ENCODE results near the gene TEX36. TPM values are rescaled to one million over a fixed set of nuclear protein-coding genes. Genes with fewer than 3 reads are reported as not detected.

Gene TEX36
- total RNA-seq, 2 donors from 2014 or later = not detected

GRCh38 chr10:125646311-125646710 lies 36.7 kb downstream of the TEX36 start:
- no peaks in the 10 kb centered on the region for H3K4me1 ChIP-seq (replicated peaks)
- no peaks in the 10 kb centered on the region for H3K36me3 ChIP-seq
- TF ChIP-seq POLR2AphosphoS5 (IDR thresholded peaks at IDR 0.05) = no peak
- no peak for TF ChIP-seq CTCF (IDR thresholded peaks at IDR 0.05)
- TF ChIP-seq POLR2A (IDR thresholded peaks at IDR 0.05) = no peak
- H3K27ac ChIP-seq = no peak overlapping the region
- H3K27me3 ChIP-seq (replicated peaks; ENCODE audit: insufficient read depth) = no peaks in the 10 kb centered on the region
- H3K4me3 ChIP-seq = no peak overlapping the region
- WGBS = 48% methylated on average over 1 of the region's 1 CpG
- H3K9me3 ChIP-seq = no peaks in the 10 kb centered on the region
- no peak for DNase-seq (ENCODE audit: low spot score)
- intact Hi-C loops (cut with DNase I) = no loop called here

GRCh38 chr10:125641398-125641797 lies 41.6 kb downstream of the TEX36 start:
- TF ChIP-seq CTCF (IDR thresholded peaks at IDR 0.05) (no peak), POLR2AphosphoS5 (IDR thresholded peaks at IDR 0.05) (no peak), POLR2A (IDR thresholded peaks at IDR 0.05) (no peak)
- Histone ChIP-seq H3K4me3 (no peak overlapping the region), H3K9me3 (no peaks in the 10 kb centered on the region), H3K27ac (no peak overlapping the region), H3K4me1 (replicated peaks) (no peaks in the 10 kb centered on the region), H3K27me3 (replicated peaks; ENCODE audit: insufficient read depth) (no peaks in the 10 kb centered on the region), H3K36me3 (no peaks in the 10 kb centered on the region)
- no peak for DNase-seq (ENCODE audit: low spot score)
- WGBS = 55% methylated on average over 3 of the region's 3 CpGs
- intact Hi-C loops (cut with DNase I) = no loop called here

- no peaks in the 10 kb centered on the region for H3K36me3 ChIP-seq
- 71% methylated on average over 1 of the region's 1 CpG for WGBS
- no peaks in the 10 kb centered on the region for H3K9me3 ChIP-seq
- DNase-seq (ENCODE audit: low spot score) = no peak
- no peaks in the 10 kb centered on the region for H3K4me1 ChIP-seq (replicated peaks)
- H3K27ac ChIP-seq = no peak overlapping the region
- TF ChIP-seq POLR2A (IDR thresholded peaks at IDR 0.05) = no peak
- no peak for TF ChIP-seq CTCF (IDR thresholded peaks at IDR 0.05)
- no peak overlapping the region for H3K4me3 ChIP-seq
- no peaks in the 10 kb centered on the region for H3K27me3 ChIP-seq (replicated peaks; ENCODE audit: insufficient read depth)
- intact Hi-C loops (cut with DNase I) = no loop called here
Observed at GRCh38 chr10:125640653-125641052, 42.3 kb downstream of the TEX36 start.

GRCh38 chr10:125639846-125640245 lies 43.1 kb downstream of the TEX36 start:
- 85% methylated on average over 7 of the region's 7 CpGs for WGBS
- no peak for DNase-seq (ENCODE audit: low spot score)
- no peaks in the 10 kb centered on the region for H3K4me1 ChIP-seq (replicated peaks)

More at GRCh38 chr10:125639846-125640245, 43.1 kb downstream of the TEX36 start:
- TF ChIP-seq POLR2AphosphoS5 (IDR thresholded peaks at IDR 0.05) (no peak), POLR2A (IDR thresholded peaks at IDR 0.05) (no peak), CTCF (IDR thresholded peaks at IDR 0.05) (no peak)
- H3K27ac ChIP-seq = no peak overlapping the region
- no peaks in the 10 kb centered on the region for H3K9me3 ChIP-seq
- H3K4me3 ChIP-seq = no peak overlapping the region
- H3K27me3 ChIP-seq (replicated peaks; ENCODE audit: insufficient read depth) = no peaks in the 10 kb centered on the region
- intact Hi-C loops (cut with DNase I) = loop anchor here (10.0 kb wide), 1 partner anchor 595 kb away; no protein-coding TSS in a partner anchor
- H3K36me3 ChIP-seq = no peaks in the 10 kb centered on the region
